ENCODE results near the gene NEO1.

Gene NEO1

GRCh38 chr15:73313861-73314260 is 261.6 kb downstream of the NEO1 start:
- DNase-seq, result no peak

- no peak for DNase-seq
These were observed 265.6 kb downstream of the NEO1 start for GRCh38 chr15:73317651-73318462.

GRCh38 chr15:73318463-73319351 is 266.4 kb downstream of the NEO1 start:
- DNase-seq, result no peak

- DNase-seq, result no peak
These were observed 267.4 kb downstream of the NEO1 start for GRCh38 chr15:73319460-73320245.

GRCh38 chr15:73320619-73321180 is 268.4 kb downstream of the NEO1 start:
- no peak for DNase-seq

- no peak for DNase-seq
These were observed 269.5 kb downstream of the NEO1 start for GRCh38 chr15:73321496-73322450.

GRCh38 chr15:73322665-73323373 is 270.6 kb downstream of the NEO1 start:
- DNase-seq, result no peak

GRCh38 chr15:73323374-73323955 is 271.2 kb downstream of the NEO1 start:
- no peak for DNase-seq

GRCh38 chr15:73323956-73324355 is 271.7 kb downstream of the NEO1 start:
- no peak for DNase-seq

- DNase-seq, result no peak
These were observed 272.4 kb downstream of the NEO1 start for GRCh38 chr15:73324496-73325170.

- DNase-seq, result peak in 1 of 2 experiments; percentile 30
These were observed 273.1 kb downstream of the NEO1 start for GRCh38 chr15:73325191-73325861.

- no peak for DNase-seq
These were observed 273.9 kb downstream of the NEO1 start for GRCh38 chr15:73326157-73326556.

GRCh38 chr15:73328149-73328820 is 276.0 kb downstream of the NEO1 start:
- DNase-seq, result no peak

- no peak for DNase-seq
These were observed 276.7 kb downstream of the NEO1 start for GRCh38 chr15:73328981-73329380.

GRCh38 chr15:73329501-73330200 is 277.4 kb downstream of the NEO1 start:
- DNase-seq, result no peak

- DNase-seq, result no peak
These were observed 278.2 kb downstream of the NEO1 start for GRCh38 chr15:73330206-73331051.

GRCh38 chr15:73331501-73331900 is 279.2 kb downstream of the NEO1 start:
- DNase-seq, result no peak

Data from activated T-cell treated with anti-CD3 and anti-CD28 coated beads, Interleukin-2, amount 50 U/mL, for 48 hours (primary cell).